HepG2 (cell line): Measurements from ENCODE around the gene CFAP43. TPM values are rescaled to one million over a fixed set of nuclear protein-coding genes. Genes with fewer than 3 reads are reported as not detected.

Experiments
- ATAC-seq: fragments of 200-7000 bp; cut with Tn5 transposase; 3 replicates; pipeline ENCODE4 v1.9.1; 2020; ENCODE audit warnings: mild to moderate bottlenecking, moderate library complexity
- BruUV-seq: library from RNA; stranded (reverse); fragments of 400-500 nt; replicated peaks from 2 replicates; lab custom pipeline; 2021; lab: Mats Ljungman, UMichigan
- CTCF ChIA-PET: fragments of 300-600 bp; formaldehyde crosslinking; extraction: SDS; loops from one replicate; lab custom pipeline; 2021; ENCODE audit warnings: low total read pairs, inconsistent platforms, low intra/inter-chr PET ratio; lab: Yijun Ruan, JAX
- POLR2A ChIA-PET: fragments of 350-600 bp; sonication (Branson Sonifier 250); formaldehyde crosslinking; loops from one replicate; lab custom pipeline; 2020; ENCODE audit warnings: antibody characterized with exemption, inconsistent platforms; lab: Yijun Ruan, JAX
- DNase-seq: peaks from one replicate; pipeline ENCODE4 v3.0.0-alpha.2; 2015; ENCODE audit warnings: low spot score
- FAIRE-seq: peaks from 3 replicates; lab custom pipeline; 2011; peaks lifted over from hg19 to GRCh38; lab: Jason Lieb, UNC
- H2AFZ ChIP-seq: one replicate; pipeline ENCODE4 v1.6.1; 2011; ENCODE audit warnings: low read length, inconsistent platforms
- H3K27ac ChIP-seq: fragments of 300-600 bp; 3 replicates; pipeline ENCODE4 v1.8.0; 2011; ENCODE audit warnings: mixed run types, mild to moderate bottlenecking, mixed read lengths, low read length, inconsistent platforms; ENCODE audit not compliant: insufficient read depth; ENCODE audit errors: extremely low read length
- H3K27me3 ChIP-seq, 2 experiments: fragments of 200-600 bp in 1 of 2; 2 replicates in 1 of 2; 3 replicates in 1 of 2; pipeline versions ENCODE4 v1.6.0 to v1.8.0; 2011; ENCODE audit warnings: low read length in 2 of 2, mild to moderate bottlenecking in 2 of 2, moderate library complexity in 2 of 2, inconsistent platforms in 1 of 2; ENCODE audit not compliant: insufficient read depth in 2 of 2, control insufficient read depth in 1 of 2
- H3K36me3 ChIP-seq, 2 experiments: fragments of 200-600 bp in 1 of 2; replicated peaks in 1 of 2; 2 replicates in 1 of 2; 3 replicates in 1 of 2; pipeline versions ENCODE4 v1.5.1 to v1.8.0; 2011; ENCODE audit warnings: low read length in 2 of 2, inconsistent platforms in 1 of 2; ENCODE audit not compliant: insufficient read depth in 2 of 2, control insufficient read depth in 1 of 2
- H3K4me1 ChIP-seq: 2 replicates; pipeline ENCODE4 v1.5.1; 2012; ENCODE audit warnings: low read length, inconsistent platforms; ENCODE audit not compliant: insufficient read depth
- H3K4me2 ChIP-seq: 2 replicates; pipeline ENCODE4 v1.6.0; 2011; ENCODE audit warnings: low read depth, low read length, inconsistent platforms
- H3K4me3 ChIP-seq, 3 experiments: fragments of 200-600 bp in 1 of 3; sonication (generic), shearing (Covaris generic) in 1 of 3; replicated peaks in 1 of 3; 2 replicates each; pipeline ENCODE4 v1.5.1; 2011 to 2016; ENCODE audit warnings: low read length in 3 of 3, inconsistent platforms in 2 of 3, low read depth in 2 of 3, mild to moderate bottlenecking in 2 of 3, control low read depth in 1 of 3, mixed read lengths in 1 of 3; ENCODE audit not compliant: insufficient read depth in 1 of 3
- H3K79me2 ChIP-seq: one replicate; pipeline ENCODE4 v1.6.1; 2011; ENCODE audit warnings: low read length, inconsistent platforms; ENCODE audit not compliant: insufficient read depth
- H3K9ac ChIP-seq: 2 replicates; pipeline ENCODE4 v1.6.0; 2011; ENCODE audit warnings: mild to moderate bottlenecking, low read depth, low read length, inconsistent platforms; ENCODE audit not compliant: insufficient read depth
- H3K9me3 ChIP-seq: 2 replicates; pipeline ENCODE4 v1.5.1; 2012; ENCODE audit warnings: mild to moderate bottlenecking, low read length
- H4K20me1 ChIP-seq: 2 replicates; pipeline ENCODE4 v1.6.0; 2011; ENCODE audit warnings: inconsistent platforms, mild to moderate bottlenecking, low read length, moderate library complexity; ENCODE audit not compliant: insufficient read depth
- CREM ChIP-seq, 2 experiments: sonication (generic) in 1 of 2; formaldehyde crosslinking in 1 of 2; IDR thresholded peaks; 2 replicates each; pipeline versions ENCODE4 v1.4.0 to v1.6.1; 2016 to 2020; ENCODE audit warnings: antibody characterized with exemption in 1 of 2, mild to moderate bottlenecking in 1 of 2, missing genetic modification reagents in 1 of 2
- FOSL2 ChIP-seq: sonication (generic); formaldehyde crosslinking; IDR thresholded peaks from 2 replicates; pipeline ENCODE4 v1.4.0; 2020; ENCODE audit warnings: missing genetic modification reagents
- HMG20A ChIP-seq: IDR thresholded peaks from 2 replicates; pipeline ENCODE4 v1.6.1; 2016; ENCODE audit warnings: borderline replicate concordance
- KDM6A ChIP-seq: IDR thresholded peaks from 2 replicates; pipeline ENCODE4 v1.6.1; 2016; ENCODE audit warnings: low read depth
- LCORL ChIP-seq, 2 experiments: fragments of 450-650 bp in 1 of 2; sonication (generic) in 1 of 2; formaldehyde crosslinking in 1 of 2; IDR thresholded peaks; 2 replicates each; pipeline versions ENCODE4 v1.5.0 to v1.6.1; 2017 to 2020; ENCODE audit warnings: antibody characterized with exemption in 1 of 2, missing genetic modification reagents in 1 of 2
- MIER3 ChIP-seq: IDR thresholded peaks from 2 replicates; pipeline ENCODE4 v1.6.1; 2016; ENCODE audit warnings: missing compliant biosample characterization, borderline replicate concordance
- RBFOX2 ChIP-seq: fragments of 200-400 bp; formaldehyde crosslinking; IDR thresholded peaks from 2 replicates; pipeline ENCODE4 v1.6.1; 2017; ENCODE audit warnings: low read depth, mild to moderate bottlenecking, low read length
- ZNF431 ChIP-seq: sonication (generic); formaldehyde crosslinking; IDR thresholded peaks from 2 replicates; pipeline ENCODE4 v1.9.0; 2022; ENCODE audit warnings: missing genetic modification reagents, low read depth, mild to moderate bottlenecking, borderline replicate concordance
- ZNF577 ChIP-seq: sonication (generic); formaldehyde crosslinking; IDR thresholded peaks from 2 replicates; pipeline ENCODE4 v1.4.0; 2020; ENCODE audit warnings: mild to moderate bottlenecking, low read depth, missing genetic modification reagents, borderline replicate concordance
- ZNF644 ChIP-seq: IDR thresholded peaks from 2 replicates; pipeline ENCODE4 v1.6.1; 2016; ENCODE audit warnings: low read depth
- ZNF652 ChIP-seq: IDR thresholded peaks from 2 replicates; pipeline ENCODE4 v1.6.1; 2016; ENCODE audit warnings: low read depth, borderline replicate concordance
- WGBS: methylation state at CpG from one replicate; pipeline ENCODE4 v1.1.6; 2017; ENCODE audit warnings: low lambda C conversion rate; 5-methylcytosine and 5-hydroxymethylcytosine counted together
- in situ Hi-C: cut with HindIII; loops from 2 replicates; pipeline ENCODE4 v1.10.0; 2017; ENCODE audit warnings: low pct_unique_long_range_greater_than_20kb; ENCODE audit not compliant: extremely low pct_ligation_motif_present
- intact Hi-C: fragments of 100-400 bp; cut with micrococcal nuclease; formaldehyde crosslinking; loops from one replicate; pipeline ENCODE4 v1.10.0; 2022; ENCODE audit not compliant: unreplicated experiment
- polyA plus RNA-seq, 8 experiments: library from polyadenylated mRNA; depleted of rRNA in 3 of 8; stranded (reverse) in 7 of 8; unstranded in 1 of 8; fragments of >200 nt; fragmentation: Illumina TruSeq in 4 of 8; extraction: Trizol in 4 of 8; gene quantifications; 2 replicates each; pipeline versions ENCODE4 v1.2.1 to v1.2.3, GENCODE V29; 2011 to 2016; ENCODE audit warnings: low read depth in 4 of 8, missing spikeins in 1 of 8, mixed read lengths in 1 of 8; ENCODE audit not compliant: insufficient read depth in 1 of 8
- total RNA-seq, 5 experiments: library from RNA; depleted of rRNA; stranded (reverse); fragments of >200 nt; fragmentation: Illumina TruSeq; extraction: Trizol; gene quantifications; 2 replicates each; pipeline ENCODE4 v1.2.3, GENCODE V29; 2016; ENCODE audit warnings: low read depth in 1 of 5
- TF ChIP-seq, protein P1 (sequence below): IDR thresholded peaks from 2 replicates; pipeline ENCODE4 v1.6.1; 2016; ENCODE audit warnings: mild to moderate bottlenecking

The CFAP43 gene
- total and polyA plus RNA-seq, 2 of the 13 experiments (the other 11 are each of a cell fraction or from before 2014, with no cell fraction given): 0.24 to 0.38 TPM

DNA sequence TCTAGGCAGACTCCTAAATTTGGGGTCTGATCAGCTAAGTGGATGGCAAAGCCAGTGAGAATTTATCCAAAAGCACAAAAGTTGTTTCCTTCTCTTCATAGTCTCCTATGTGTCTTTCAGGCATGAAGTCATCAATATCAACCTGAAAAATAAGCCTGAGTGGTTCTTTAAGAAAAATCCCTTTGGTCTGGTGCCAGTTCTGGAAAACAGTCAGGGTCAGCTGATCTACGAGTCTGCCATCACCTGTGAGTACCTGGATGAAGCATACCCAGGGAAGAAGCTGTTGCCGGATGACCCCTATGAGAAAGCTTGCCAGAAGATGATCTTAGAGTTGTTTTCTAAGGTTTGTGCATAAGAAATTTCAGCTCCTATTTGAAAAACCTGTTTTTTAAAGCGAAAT lies 27.3 kb upstream of the CFAP43 start:
- Histone ChIP-seq H4K20me1 (peaks cover 5% of the 10 kb centered on the region; the same call in 1 of the 2 replicates), H3K9ac (no peak overlapping the region), H3K9me3 (no peaks in the 10 kb centered on the region), H3K4me2 (0 out of 2 replicates have a peak overlapping the region, but pooled peaks have one; percentile 3), H3K36me3 (peaks cover 7 to 65% of the 10 kb centered on the region in 2 experiments; a peak in 4 of 5 replicates), H3K4me1 (peaks cover 87% of the 10 kb centered on the region), H3K27ac (no peak overlapping the region), H3K79me2 (peaks cover 65% of the 10 kb centered on the region), H3K27me3 (no peaks in the 10 kb centered on the region; a peak in 1 of 5 replicates), H3K4me3 (no peak overlapping the region), H2AFZ (no peak overlapping the region)
- no peak for DNase-seq
- 97% methylated on average over 3 of the region's 3 CpGs for WGBS
- TF ChIP-seq RBFOX2: peak; percentile 55; the same call in 1 of the 2 replicates
- no peak for TF ChIP-seq ZNF577 (CRISPR knock-in tag)
- in situ Hi-C loops (no loop called here), intact Hi-C loops (loop anchor here (10.0 kb wide), 1 partner anchor 135 kb away; the partner anchor contains the start of gene SFR1)
- no peak for FAIRE-seq
- no peak for ATAC-seq
- ChIA-PET POLR2A (interaction anchor here (0.6 kb wide), 1 partner anchor 15 kb away, joined by 3 read pairs; no protein-coding TSS in a partner anchor), CTCF (no interaction called here)
- no TSS peak for BruUV-seq

DNA sequence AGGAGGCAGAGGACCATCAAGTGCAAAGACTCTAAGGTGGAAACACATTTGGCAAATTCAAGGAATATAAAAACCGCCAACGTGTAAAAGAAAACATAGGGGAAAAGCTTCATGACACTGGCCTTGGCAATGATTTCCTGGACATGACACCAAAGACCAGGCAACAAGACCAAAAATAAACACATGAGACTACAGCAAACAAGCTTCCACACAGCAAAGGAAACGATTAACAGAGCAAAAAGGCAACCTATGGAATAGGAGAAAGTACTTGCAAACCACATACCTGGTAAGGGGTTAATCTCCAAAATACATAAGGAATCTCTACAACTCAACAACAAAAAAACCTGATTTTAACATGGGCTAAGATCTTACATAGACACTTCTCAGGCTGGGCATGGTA lies 26.0 kb upstream of the CFAP43 start:
- no peak overlapping the region for H3K9ac ChIP-seq
- no TSS peak for BruUV-seq
- H3K4me2 ChIP-seq: peak overlapping the region; percentile 84
- FAIRE-seq (no peak), ATAC-seq (no peak), DNase-seq (no peak)
- WGBS: 30% methylated on average over 3 of the region's 3 CpGs
- no peaks in the 10 kb centered on the region; a peak in 1 of 5 replicates for H3K27me3 ChIP-seq
- H4K20me1 ChIP-seq: peaks cover 5% of the 10 kb centered on the region; the same call in 1 of the 2 replicates
- POLR2A ChIA-PET: interaction anchor here (0.7 to 6.7 kb wide), 6 partner anchors 17 to 80 kb away, joined by 3 to 51 read pairs (median 4); partner anchors contain the start of genes CFAP43 and ITPRIP
- H2AFZ ChIP-seq: no peak overlapping the region
- peaks cover 7 to 54% of the 10 kb centered on the region in 2 experiments; a peak in 4 of 5 replicates for H3K36me3 ChIP-seq
- intact Hi-C loops: loop anchor here (10.0 kb wide), 1 partner anchor 133 kb away; the partner anchor contains the start of gene SFR1
- H3K79me2 ChIP-seq: peaks cover 74% of the 10 kb centered on the region
- H3K4me3 ChIP-seq: peak overlapping the region in 1 of 3 experiments; percentile 88; a peak in 1 of 6 replicates
- in situ Hi-C loops: no loop called here
- H3K27ac ChIP-seq: peak overlapping the region; percentile 37
- H3K4me1 ChIP-seq: peaks cover 81% of the 10 kb centered on the region
- H3K9me3 ChIP-seq: no peaks in the 10 kb centered on the region
- CTCF ChIA-PET: no interaction called here
- no peak for TF ChIP-seq LCORL (IDR thresholded peaks at IDR 0.05)
- peak; percentile 43; the same call in 1 of the 2 replicates for TF ChIP-seq LCORL (CRISPR knock-in tag; IDR thresholded peaks at IDR 0.05)
- peak; percentile 22; the same call in 1 of the 2 replicates for TF ChIP-seq FOSL2 (CRISPR knock-in tag)
- TF ChIP-seq MIER3 (CRISPR knock-in tag): peak; percentile 58; the same call in 1 of the 2 replicates
- peak; percentile 32; the same call in 1 of the 2 replicates for TF ChIP-seq HMG20A (CRISPR knock-in tag)
- peak; percentile 91 for TF ChIP-seq ZNF652 (CRISPR knock-in tag)
- 0 out of 2 replicates have a peak, but pooled peaks have one; percentile 36 for TF ChIP-seq ZNF431
- peak; percentile 57 for TF ChIP-seq CREM (IDR thresholded peaks at IDR 0.05)
- TF ChIP-seq CREM (CRISPR knock-in tag; IDR thresholded peaks at IDR 0.05): no peak
- TF ChIP-seq, protein P1, sequence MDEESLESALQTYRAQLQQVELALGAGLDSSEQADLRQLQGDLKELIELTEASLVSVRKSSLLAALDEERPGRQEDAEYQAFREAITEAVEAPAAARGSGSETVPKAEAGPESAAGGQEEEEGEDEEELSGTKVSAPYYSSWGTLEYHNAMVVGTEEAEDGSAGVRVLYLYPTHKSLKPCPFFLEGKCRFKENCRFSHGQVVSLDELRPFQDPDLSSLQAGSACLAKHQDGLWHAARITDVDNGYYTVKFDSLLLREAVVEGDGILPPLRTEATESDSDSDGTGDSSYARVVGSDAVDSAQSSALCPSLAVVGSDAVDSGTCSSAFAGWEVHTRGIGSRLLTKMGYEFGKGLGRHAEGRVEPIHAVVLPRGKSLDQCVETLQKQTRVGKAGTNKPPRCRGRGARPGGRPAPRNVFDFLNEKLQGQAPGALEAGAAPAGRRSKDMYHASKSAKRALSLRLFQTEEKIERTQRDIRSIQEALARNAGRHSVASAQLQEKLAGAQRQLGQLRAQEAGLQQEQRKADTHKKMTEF (CRISPR knock-in tag): 0 out of 2 replicates have a peak, but pooled peaks have one; percentile 47
- 0 out of 2 replicates have a peak, but pooled peaks have one; percentile 27 for TF ChIP-seq KDM6A (CRISPR knock-in tag)
- peak; percentile 23; the same call in 1 of the 2 replicates for TF ChIP-seq ZNF644 (CRISPR knock-in tag)
